NCI-H526 (cell line): ENCODE measurements around the gene MTMR4.
"Not testable (repeated sequence)": the region's sequence is repeated elsewhere in the genome, so short reads cannot be mapped to it uniquely, and the experiment has no call there.

ENCODE experiments used
- DNase-seq, 2 experiments: peaks; one replicate each; lab custom pipeline; 2025; lab: John Stamatoyannopoulos, UW

Gene MTMR4

DNA sequence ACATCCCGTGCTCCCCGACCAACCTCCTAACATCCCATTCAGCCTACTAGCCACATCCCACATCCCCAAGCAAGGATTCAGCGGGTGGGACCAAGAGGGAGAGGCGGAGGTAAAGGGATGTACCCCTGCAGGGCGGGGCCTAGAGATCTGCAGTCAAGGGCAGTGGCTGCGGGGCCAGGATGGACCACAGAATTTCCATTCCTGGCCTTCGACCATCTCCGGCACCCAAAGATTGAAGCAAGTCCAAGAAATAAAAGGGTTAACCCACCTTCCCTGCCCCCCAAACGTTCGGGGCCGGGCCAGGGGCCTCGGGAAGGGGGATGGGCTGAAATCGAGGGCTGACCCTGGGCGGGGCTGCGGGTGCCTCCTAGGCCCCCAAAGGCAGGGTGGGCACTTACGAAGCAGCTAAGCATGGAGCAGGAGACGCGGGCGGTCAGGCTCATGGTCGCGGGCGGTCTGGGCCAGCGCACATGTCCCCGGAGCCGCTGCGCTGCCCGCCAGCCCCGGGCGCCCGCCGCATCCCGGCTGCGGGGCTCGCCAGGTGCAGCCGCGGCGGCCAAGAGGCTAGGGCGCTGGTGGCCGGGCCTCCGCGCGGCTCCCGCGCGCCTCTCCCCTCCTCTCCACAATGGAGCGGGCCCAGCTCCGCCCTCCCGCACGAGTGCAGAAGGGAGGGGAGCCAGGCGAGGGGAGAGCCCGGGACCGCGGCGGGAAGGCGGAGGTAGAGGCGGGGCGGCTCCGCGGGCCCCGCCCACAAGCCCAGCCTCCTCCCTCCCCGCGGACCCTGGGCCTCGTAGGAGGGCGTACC lies at the start of gene MTMR4:
Gene MTMR4 (minus strand): TSS at position 674 of the 805 bp plus-strand sequence. CDS start 231 bp downstream, at position 443.
- peak; percentile 75 to 94 for DNase-seq

DNA sequence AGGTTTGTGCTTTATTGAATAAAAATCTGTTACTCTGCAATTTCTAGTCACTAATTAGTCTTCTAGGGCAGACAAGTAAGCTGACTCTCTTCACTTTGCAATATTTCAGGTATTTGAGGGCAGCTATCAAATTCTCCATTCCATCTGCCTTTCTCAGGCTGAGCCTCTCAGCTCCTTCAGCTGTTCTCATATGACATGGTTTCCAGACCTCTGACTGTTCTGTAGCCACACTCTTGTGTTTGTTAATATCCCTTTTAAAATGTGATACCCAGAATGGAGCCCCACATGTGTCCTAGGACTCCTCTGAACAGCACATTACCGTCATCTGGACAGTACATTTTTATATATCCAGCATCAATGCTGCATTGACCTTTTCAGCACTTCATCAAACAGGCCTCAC lies 46.1 kb upstream of the MTMR4 start:
- no peak for DNase-seq

- DNase-seq, result no peak
Observed at GRCh38 chr17:58557981-58558380, 43.5 kb upstream of the MTMR4 start.

GRCh38 chr17:58556833-58557250 lies 42.4 kb upstream of the MTMR4 start:
- DNase-seq, result no peak

GRCh38 chr17:58555109-58555508 lies 40.7 kb upstream of the MTMR4 start:
- DNase-seq, result not testable (repeated sequence)

DNA sequence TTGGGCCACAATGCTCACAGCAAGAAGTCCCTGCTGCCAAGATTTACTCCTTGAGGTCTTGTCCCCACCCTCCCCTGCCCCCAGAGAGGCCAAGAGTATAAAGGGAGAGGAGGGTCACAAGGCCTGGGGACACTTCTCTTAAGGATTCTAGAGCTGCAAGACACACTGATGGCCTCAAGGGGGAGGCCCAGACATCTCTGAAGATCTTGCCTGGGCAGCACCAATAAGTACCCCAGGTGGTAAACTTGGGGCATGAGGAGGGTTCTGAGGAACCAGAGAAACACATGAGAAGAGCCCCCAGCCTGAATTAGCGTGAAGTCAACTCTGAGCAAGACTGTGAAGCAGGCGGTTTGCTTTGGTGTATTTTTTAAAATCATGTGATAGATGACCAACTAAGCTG lies 26.8 kb upstream of the MTMR4 start:
- no peak for DNase-seq

DNA sequence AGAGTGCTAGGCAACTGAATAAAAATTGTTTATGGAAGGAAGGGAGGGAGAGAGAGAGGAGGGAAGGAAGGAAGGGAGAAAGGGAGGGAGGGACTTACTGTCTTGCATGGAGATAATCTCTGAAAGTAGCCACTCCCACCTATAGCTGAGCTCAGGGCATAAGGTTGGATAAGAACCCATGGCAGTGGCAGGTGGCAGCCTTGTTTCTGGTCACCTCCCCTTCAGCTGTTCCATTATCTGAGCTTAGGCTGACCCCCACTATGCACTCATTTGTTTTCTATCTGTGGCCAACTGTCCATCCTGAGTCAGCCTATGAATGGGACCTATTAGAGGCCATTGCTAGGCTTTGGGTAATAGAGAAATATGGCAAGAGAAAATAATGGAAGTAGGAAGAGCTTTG lies 25.3 kb upstream of the MTMR4 start:
- no peak for DNase-seq

DNA sequence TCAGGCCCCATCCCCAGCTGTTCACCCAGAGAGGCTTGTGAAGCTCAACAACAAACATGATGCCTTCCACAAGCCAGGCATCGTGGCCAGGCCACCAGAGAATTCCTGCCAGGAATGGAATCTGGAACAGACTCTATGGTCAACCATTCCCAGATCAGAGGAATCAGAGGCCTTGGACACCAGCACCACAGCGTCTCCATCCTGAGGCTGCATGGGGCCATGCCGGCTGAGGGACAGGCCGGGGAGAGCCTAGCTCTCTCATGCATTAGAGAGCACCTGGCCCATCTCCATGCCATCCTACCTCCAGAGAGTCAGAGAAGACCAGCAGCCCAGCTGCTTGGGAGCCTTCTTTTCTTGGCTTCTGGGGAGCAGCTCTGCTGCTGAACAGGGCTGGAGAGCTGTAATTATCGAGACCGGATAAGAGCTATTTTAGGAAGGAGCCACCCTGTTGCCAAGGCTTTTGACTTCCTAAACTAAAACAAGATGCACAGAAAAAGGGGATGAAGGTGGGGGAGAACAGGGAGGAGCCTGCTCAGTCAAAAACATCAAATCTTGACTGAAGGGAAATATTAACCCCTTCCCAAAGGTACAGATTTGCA lies 24.5 kb upstream of the MTMR4 start:
- DNase-seq, result no peak

GRCh38 chr17:58537266-58537665 lies 22.8 kb upstream of the MTMR4 start:
- no peak for DNase-seq

DNA sequence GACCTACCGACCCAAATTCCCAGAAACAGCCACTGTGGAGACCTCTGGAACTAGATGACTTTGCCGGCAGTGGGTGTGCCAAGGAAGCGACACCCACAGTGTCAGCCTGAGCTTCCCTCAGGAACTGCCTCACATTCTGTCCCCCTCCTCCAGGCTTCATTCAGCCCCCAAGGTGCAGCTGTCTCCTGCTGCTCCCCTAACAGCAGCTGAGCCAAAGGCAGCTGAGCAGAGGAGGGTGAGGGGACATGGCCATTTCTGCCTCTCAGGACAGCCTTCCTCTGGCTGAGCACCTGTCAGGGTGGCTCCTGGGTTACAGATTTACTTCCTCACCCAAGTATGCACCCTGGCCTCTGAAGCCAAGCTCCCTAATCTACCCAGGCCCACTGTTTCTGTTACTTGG lies 22.1 kb upstream of the MTMR4 start:
- no peak for DNase-seq

GRCh38 chr17:58535431-58535830 lies 21.0 kb upstream of the MTMR4 start:
- DNase-seq, result no peak

DNA sequence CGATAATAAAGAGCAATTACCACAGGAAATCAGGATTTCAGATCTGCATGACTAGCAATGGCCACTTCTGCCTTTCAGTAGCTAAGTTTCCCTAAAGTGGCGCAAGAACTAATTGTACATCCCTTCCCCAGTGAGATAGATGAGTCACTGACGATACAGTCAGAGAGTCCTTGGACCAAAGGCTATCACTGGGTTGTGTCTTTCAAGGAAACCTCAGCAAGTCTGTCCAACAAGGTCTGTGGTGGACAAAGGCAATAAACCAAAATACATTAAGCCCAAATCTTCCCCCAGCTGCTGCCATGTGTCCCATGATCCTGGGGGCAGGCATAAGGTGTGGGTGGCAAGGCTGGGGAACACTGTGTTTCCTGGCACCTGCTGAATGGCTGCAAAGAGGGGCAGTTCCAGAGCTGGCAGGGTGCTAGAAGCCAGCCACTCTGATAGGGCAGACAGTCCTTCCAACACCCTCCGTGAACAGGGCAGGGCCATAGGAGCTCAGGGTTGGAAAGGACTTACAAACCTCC lies 20.5 kb upstream of the MTMR4 start:
- no peak for DNase-seq

DNA sequence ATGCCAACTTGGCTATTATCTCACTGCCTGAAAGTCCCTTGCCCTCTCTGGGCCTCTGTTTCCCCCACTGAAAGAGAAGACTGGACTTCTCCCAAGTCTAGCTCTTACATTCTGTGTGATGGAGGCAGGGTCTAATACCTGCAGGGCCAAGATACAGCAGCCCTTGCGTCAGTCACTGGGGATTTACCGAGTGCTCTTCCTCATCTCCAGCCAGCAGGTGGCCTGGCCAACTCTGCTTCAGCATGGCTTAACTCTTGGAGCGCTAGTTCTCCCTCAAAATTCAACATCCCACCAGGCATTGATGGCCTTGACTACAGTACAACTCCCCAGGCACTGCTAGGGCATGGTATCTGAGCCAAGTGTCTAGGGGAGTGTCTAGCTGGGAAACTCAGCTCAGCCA lies 19.9 kb upstream of the MTMR4 start:
- DNase-seq, result no peak

DNA sequence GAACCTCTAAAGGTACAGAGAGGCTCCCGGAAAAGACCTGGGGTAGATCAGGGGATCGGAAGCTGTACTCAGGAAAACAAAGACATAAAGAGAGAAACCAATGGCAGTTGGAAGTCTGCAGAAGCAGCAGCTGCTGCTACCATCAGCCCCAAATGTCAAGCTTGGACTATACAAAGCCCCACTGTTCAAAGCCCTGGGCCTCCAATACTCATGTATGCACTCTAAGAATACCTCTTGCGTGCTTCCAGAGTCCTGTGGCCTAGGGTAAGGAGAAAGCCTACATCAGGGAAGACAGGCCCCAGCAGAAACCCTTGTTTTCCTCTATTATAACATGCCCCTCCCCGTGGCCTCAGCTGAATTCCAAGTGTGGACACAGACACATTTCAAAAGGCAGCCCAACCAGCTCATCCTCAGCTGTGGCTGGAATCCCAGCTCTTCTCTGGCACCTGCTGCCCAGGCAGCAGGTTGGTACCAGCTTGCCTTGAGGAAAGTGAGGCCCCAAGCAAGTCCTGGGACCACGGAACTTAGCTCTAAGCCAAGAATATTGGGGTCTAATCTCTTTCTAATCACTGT lies 19.3 kb upstream of the MTMR4 start:
- no peak for DNase-seq

DNA sequence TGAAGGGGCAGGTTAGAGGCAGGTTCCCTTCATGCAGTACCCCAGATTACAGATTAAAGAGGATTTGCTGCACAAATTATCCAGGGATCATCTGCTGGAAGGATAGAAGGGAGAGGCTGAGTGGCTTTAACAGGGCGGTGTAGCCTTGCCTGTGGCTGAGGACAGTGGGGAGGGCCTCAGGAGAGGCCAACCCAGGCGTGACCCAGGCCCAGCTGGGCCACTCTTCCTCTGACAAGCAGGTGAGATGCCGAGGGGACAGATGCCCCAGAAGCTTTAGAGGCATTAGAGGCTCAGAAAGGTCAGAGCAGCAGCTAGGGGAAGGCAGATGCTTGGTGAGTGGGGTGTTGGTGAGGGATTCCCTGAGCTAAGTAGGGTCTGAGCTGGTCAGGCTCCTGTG lies 18.1 kb upstream of the MTMR4 start:
- no peak for DNase-seq

DNA sequence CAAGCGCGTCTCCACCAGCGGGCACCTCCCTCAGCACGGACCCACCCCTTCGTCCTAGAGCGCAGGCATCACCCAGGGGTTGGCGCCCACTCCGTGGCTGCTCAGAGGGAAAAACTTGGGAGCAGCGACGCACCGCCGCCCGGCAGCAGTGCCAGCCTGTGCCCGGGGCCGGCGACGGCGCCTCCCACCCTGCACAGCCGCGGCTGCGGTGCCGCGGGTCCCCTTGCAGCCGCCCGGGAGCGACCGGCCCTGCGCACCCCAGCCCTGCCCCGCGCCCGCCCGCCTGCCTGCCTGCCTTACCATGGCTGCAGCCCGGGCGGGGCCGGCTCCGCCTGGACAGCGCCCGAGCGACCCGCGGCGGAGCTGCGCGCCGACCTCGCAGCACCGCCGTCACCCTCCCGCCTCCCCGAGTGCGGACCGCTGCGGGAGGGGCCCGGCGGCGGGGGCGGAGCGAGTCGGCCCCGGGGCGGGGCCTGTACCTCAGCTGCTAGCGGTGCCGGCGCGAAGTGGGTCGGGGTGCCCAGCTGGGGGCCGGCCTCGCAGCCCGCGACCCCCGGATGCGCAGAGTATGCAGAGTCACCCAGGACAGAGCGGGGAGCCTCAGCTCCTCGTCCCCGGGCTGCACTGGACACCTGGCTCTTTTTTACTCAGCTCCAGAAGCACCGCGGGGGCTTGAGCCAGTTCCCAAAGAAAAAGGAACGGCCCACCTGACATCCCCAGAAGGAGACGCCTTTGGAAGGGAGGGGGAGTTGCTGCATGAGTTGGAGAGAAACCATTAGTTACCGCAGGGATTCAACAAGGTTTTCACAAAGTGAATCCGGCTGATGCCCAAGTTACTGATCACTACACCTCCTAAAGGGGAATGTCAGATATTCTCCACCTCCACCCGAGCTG lies 17.5 kb upstream of the MTMR4 start:
- DNase-seq, result peak in 1 of 2 experiments; percentile 72

DNA sequence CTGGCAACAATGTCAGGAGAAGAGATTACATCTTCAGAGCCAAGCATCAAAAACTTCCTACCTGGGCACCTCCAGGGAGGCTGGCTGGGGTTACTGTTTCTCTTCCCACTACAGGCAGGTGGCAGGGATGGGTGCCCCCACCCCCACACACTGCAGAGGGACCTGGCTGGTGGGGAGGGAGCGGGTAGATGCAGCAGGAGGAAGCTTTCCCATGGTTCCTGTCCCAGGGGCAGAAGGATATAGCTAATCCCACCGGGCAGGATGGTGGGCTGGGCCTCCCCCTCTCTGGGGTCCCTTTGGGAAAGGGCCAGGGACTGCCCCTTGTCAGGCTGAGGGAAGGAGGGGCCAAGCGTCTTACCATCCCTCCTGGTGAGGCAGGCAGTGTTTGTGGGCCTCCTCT lies 16.7 kb upstream of the MTMR4 start:
- peak in 1 of 2 experiments; percentile 17 for DNase-seq

DNA sequence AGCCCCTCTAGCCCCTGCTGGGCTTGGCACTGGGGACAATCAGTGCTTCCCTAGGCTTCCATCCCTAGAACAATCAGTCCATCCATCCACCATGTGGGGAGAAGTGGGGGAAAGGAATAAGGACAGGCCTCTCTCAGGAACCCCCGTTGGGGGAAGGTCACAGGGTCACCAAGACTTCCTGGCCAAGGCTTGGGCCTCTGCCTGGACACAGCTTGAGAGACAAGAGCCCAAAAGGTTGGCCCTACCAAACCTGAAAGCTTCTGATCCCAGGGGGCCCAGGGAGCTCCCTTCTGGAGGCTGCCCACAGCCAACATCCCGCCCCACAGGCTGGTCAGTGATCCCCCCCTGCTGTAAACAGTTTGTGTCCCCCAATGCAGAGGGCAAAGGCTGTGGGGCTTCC lies 16.2 kb upstream of the MTMR4 start:
- DNase-seq, result no peak

DNA sequence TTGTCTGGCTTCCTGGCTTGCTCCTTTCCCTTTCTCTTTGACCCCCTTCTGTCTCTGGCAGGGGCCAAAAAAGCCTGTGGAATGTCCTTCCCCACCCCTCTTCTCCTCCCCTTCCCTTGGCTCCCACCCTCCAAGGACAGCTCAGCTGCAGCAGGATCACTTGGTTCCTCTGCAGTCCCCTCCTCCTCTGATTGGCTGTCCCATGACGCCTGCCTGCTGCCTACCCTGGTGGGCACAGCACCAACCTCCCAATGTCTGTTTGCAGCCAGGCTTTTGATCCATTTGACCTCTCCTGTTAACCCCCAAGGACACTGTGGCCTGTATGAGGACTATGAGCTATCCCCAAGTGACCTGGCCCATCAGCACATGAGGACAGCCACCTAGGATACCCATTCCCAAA lies 14.8 kb upstream of the MTMR4 start:
- DNase-seq, result no peak

GRCh38 chr17:58528443-58528842 lies 14.0 kb upstream of the MTMR4 start:
- DNase-seq, result no peak

GRCh38 chr17:58527949-58528348 lies 13.5 kb upstream of the MTMR4 start:
- DNase-seq, result no peak

DNA sequence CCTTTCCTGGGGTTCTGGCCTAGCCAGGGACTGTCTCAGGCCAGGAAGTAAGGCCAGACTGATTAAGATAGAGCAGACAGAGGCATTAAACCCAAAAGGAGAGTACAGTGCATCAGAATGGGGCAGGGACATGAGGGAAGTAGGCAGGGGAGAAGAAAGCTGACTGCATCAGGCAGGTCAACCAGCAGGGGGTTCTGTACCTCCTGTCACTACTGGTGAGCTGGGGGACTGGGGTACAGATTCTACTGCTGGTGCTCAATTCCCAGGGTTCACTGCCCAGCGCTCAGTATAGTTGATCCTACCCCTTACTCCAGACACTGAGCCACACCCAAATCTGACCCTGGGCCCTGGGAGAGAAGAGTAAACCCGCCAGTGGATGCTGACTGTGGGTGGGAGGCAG lies 12.9 kb upstream of the MTMR4 start:
- no peak for DNase-seq
